ENCODE measurements around the gene ENPP3. TPM values are rescaled to one million over a fixed set of nuclear protein-coding genes. Genes with fewer than 3 reads are reported as not detected.
"Not testable (repeated sequence)": the region's sequence is repeated elsewhere in the genome, so short reads cannot be mapped to it uniquely, and the experiment has no call there.

ENPP3 gene
- total RNA-seq, 1 donor from 2014 or later: 0.51 TPM

- DNase-seq (ENCODE audit: low read depth in 2 of 2): no peak
These were observed 48.2 kb downstream of the ENPP3 start for GRCh38 chr6:131685266-131685780.

GRCh38 chr6:131687022-131687421 is 49.9 kb downstream of the ENPP3 start:
- DNase-seq (ENCODE audit: low read depth in 2 of 2): no peak

- no peak for DNase-seq (ENCODE audit: low read depth in 2 of 2)
These were observed 51.2 kb downstream of the ENPP3 start for GRCh38 chr6:131688286-131688685.

GRCh38 chr6:131692031-131692430 is 54.9 kb downstream of the ENPP3 start:
- no peak for DNase-seq (ENCODE audit: low read depth in 2 of 2)

GRCh38 chr6:131692589-131692988 is 55.5 kb downstream of the ENPP3 start:
- DNase-seq (ENCODE audit: low read depth in 2 of 2): no peak

GRCh38 chr6:131693384-131693783 is 56.3 kb downstream of the ENPP3 start:
- no peak for DNase-seq (ENCODE audit: low read depth in 2 of 2)

GRCh38 chr6:131694832-131695426 is 57.8 kb downstream of the ENPP3 start:
- DNase-seq (ENCODE audit: low read depth in 2 of 2): peak; percentile 56 to 70

GRCh38 chr6:131696956-131697355 is 59.9 kb downstream of the ENPP3 start:
- no peak for DNase-seq (ENCODE audit: low read depth in 2 of 2)

- not testable (repeated sequence) for DNase-seq (ENCODE audit: low read depth in 2 of 2)
These were observed 63.7 kb downstream of the ENPP3 start for GRCh38 chr6:131700851-131701250.

- not testable (repeated sequence) for DNase-seq (ENCODE audit: low read depth in 2 of 2)
These were observed 66.8 kb downstream of the ENPP3 start for GRCh38 chr6:131703905-131704304.

- not testable (repeated sequence) for DNase-seq (ENCODE audit: low read depth in 2 of 2)
These were observed 73.8 kb downstream of the ENPP3 start, which contains the start of gene CTAGE9 for GRCh38 chr6:131710917-131711316. TSS of gene CTAGE9 (minus strand) at chr6:131711017. CDS start at chr6:131711017, 0 bp downstream.

- DNase-seq (ENCODE audit: low read depth in 2 of 2): not testable (repeated sequence)
These were observed 78.5 kb downstream of the ENPP3 start for GRCh38 chr6:131715567-131715966.

- DNase-seq (ENCODE audit: low read depth in 2 of 2): no peak
These were observed 80.9 kb downstream of the ENPP3 start for GRCh38 chr6:131717836-131718542.

GRCh38 chr6:131721161-131721560 is 84.1 kb downstream of the ENPP3 start:
- no peak for DNase-seq (ENCODE audit: low read depth in 2 of 2)

- DNase-seq (ENCODE audit: low read depth in 2 of 2): no peak
These were observed 87.0 kb downstream of the ENPP3 start for GRCh38 chr6:131724114-131724513.

- no peak for DNase-seq (ENCODE audit: low read depth in 2 of 2)
These were observed 90.4 kb downstream of the ENPP3 start for GRCh38 chr6:131727467-131727866.

GRCh38 chr6:131727868-131728267 is 90.8 kb downstream of the ENPP3 start:
- DNase-seq (ENCODE audit: low read depth in 2 of 2): no peak

- DNase-seq (ENCODE audit: low read depth in 2 of 2): no peak
These were observed 91.3 kb downstream of the ENPP3 start for GRCh38 chr6:131728296-131728939.

- no peak for DNase-seq (ENCODE audit: low read depth in 2 of 2)
These were observed 92.4 kb downstream of the ENPP3 start for GRCh38 chr6:131729550-131729949.

- DNase-seq (ENCODE audit: low read depth in 2 of 2): no peak
These were observed 93.2 kb downstream of the ENPP3 start for GRCh38 chr6:131730264-131730663.

GRCh38 chr6:131731224-131731623 is 94.1 kb downstream of the ENPP3 start:
- DNase-seq (ENCODE audit: low read depth in 2 of 2): no peak

GRCh38 chr6:131733376-131734016 is 96.4 kb downstream of the ENPP3 start:
- DNase-seq (ENCODE audit: low read depth in 2 of 2): peak in 1 of 2 donors; percentile 36
